Right ventricle myocardium inferior (tissue), 1 donor: ENCODE results near the gene MBD3L1. TPM values are rescaled to one million over a fixed set of nuclear protein-coding genes. Genes with fewer than 3 reads are reported as not detected.

Source experiments
- ATAC-seq: fragments of 200-7000 bp; cut with Tn5 transposase; one replicate; pipeline ENCODE4 v1.9.1; 2020; ENCODE audit warnings: mild to moderate bottlenecking, moderate library complexity
- DNase-seq: peaks from one replicate; pipeline ENCODE4 v3.0.0; 2021; ENCODE audit errors: missing footprints
- intact Hi-C: fragments of 100-400 bp; cut with DNase I; formaldehyde crosslinking; loops from one replicate; pipeline ENCODE4 v1.11.0; 2022
- long read RNA-seq: library from polyadenylated mRNA; unstranded; transcript quantifications from one replicate; pipeline ENCODE4 v2.0.0, GENCODE V29; 2021
- total RNA-seq: library from RNA; stranded (reverse); fragmentation: NEBNext Ultra II Directional; extraction: Animal tissue kit (Norgen Biotek cat#: 25700); gene quantifications from one replicate; pipeline ENCODE4 v1.2.1, GENCODE V29; 2021
- donor health status: DM: no; HTN: yes; CAD: no; lungs with severe emphysema.

The MBD3L1 gene
- not detected for total RNA-seq
- long read RNA-seq: 0 reads

GRCh38 chr19:8832132-8833021 lies at the start of gene MBD3L1, which contains the start of gene ZNF558:
TSS of gene MBD3L1 (plus strand) at chr19:8832377. CDS start at chr19:8842679, 10,302 bp downstream.
TSS of gene ZNF558 (minus strand) at chr19:8832304. CDS start at chr19:8822659, 9,645 bp downstream.
- intact Hi-C loops: loop anchor here (5.0 to 10.0 kb wide), 2 partner anchors 490 to 962 kb away; partner anchors contain the start of gene ZNF559
- peak; percentile 99 for DNase-seq
- ATAC-seq: peak; percentile 96

DNA sequence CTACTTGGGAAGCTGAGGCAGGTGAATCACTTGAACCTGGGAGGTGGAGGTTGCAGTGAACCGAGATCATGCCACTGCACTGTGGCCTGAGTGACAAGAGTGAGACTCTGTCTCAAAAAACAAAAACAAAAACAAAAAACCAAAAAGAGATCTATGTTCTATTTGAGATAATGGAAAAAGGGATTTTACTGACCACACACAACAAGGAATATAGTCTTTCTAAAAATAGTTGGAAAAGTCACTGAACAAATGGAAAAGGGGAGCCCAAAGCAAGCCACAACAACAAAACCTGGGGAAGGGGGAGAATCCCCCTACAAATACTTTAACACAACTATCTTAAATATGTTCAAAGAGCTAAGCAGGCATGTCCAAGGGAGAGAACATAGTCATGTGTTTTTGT lies 37.4 kb upstream of the MBD3L1 start:
- ATAC-seq: no peak

GRCh38 chr19:8806661-8807060 lies 25.5 kb upstream of the MBD3L1 start:
- ATAC-seq: no peak

More for the DNA sequence above, 37.4 kb upstream of the MBD3L1 start:
- DNase-seq: no peak
- intact Hi-C loops: no loop called here

GRCh38 chr19:8811315-8812172 lies 20.6 kb upstream of the MBD3L1 start:
- DNase-seq (no peak), ATAC-seq (no peak)
- intact Hi-C loops: no loop called here

More at GRCh38 chr19:8806661-8807060, 25.5 kb upstream of the MBD3L1 start:
- DNase-seq: no peak
- intact Hi-C loops: no loop called here

GRCh38 chr19:8814176-8814575 lies 18.0 kb upstream of the MBD3L1 start:
- intact Hi-C loops: no loop called here
- ATAC-seq (no peak), DNase-seq (no peak)

GRCh38 chr19:8815780-8816179 lies 16.4 kb upstream of the MBD3L1 start:
- ATAC-seq (no peak), DNase-seq (no peak)
- intact Hi-C loops: no loop called here

DNA sequence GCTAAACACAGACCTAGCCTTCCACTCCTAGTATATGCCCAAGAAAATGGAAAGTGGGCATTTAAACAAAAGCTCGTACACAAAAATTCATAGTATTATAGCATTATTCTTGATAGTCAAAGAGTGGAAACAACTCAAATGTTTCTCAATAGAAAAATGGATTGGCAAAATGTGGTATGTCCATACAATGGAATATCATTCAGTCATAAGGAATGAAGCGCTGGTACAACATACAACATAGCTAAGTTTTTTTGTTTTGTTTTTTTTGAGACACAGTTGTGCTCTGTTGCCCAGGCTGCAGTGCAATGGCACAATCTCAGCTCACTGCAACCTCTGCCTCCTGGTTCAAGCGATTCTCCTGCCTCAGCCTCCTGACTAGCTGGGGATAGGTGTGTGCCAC lies 11.9 kb upstream of the MBD3L1 start:
- no peak for DNase-seq

GRCh38 chr19:8821748-8822241 lies 10.4 kb upstream of the MBD3L1 start:
- intact Hi-C loops: no loop called here
- ATAC-seq (no peak), DNase-seq (no peak)

More for the DNA sequence above, 11.9 kb upstream of the MBD3L1 start:
- no peak for ATAC-seq
- intact Hi-C loops: no loop called here

- intact Hi-C loops: no loop called here
- ATAC-seq (no peak), DNase-seq (no peak)
These were observed 5.8 kb upstream of the MBD3L1 start for GRCh38 chr19:8826371-8826770.

DNA sequence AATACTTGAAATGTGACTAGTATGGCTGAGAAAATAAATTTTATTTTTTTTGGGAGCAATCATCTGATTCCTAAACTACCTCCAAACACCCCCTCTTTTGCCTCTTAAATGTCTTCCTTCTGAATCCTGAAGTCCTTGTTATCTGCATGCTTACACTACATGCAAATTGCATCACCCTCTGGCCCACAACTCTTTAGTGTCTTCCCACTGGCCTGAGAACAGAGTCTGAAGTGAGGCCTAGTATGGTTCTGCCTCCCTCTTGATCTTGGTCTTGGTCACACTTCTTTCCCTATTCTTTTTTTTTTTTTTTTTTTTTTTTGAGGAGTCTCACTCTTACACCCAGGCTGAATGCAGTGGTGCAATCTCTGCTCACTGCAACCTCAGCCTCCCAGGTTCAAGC lies 4.9 kb upstream of the MBD3L1 start:
- ATAC-seq (no peak), DNase-seq (no peak)
- intact Hi-C loops: no loop called here

DNA sequence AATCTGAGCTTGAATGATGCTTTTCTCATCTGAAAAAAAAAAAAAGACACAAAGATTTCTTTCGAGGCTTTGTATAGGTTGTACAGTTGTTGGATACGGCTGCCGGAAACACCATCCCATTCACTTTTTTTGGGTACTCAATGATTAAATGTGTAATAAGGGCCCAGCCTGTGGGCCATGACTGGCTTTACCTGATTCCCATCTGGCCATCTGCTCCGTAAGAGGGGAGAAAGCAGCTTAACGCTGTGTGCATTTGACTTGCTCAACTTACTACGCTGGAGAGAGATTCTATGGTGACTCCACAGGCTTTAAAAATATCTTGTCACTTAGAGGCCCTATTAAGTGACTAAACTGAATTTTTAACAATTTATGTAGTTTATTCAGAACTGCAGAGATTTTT lies 804 bp upstream of the MBD3L1 start:
- DNase-seq (no peak), ATAC-seq (no peak)
- intact Hi-C loops: loop anchor here (5.0 to 10.0 kb wide), 2 partner anchors 491 to 963 kb away; partner anchors contain the start of gene ZNF559

GRCh38 chr19:8831832-8832131 lies 395 bp upstream of the MBD3L1 start:
- intact Hi-C loops: loop anchor here (5.0 to 10.0 kb wide), 2 partner anchors 491 to 963 kb away; partner anchors contain the start of gene ZNF559
- no peak for ATAC-seq
- DNase-seq: no peak

DNA sequence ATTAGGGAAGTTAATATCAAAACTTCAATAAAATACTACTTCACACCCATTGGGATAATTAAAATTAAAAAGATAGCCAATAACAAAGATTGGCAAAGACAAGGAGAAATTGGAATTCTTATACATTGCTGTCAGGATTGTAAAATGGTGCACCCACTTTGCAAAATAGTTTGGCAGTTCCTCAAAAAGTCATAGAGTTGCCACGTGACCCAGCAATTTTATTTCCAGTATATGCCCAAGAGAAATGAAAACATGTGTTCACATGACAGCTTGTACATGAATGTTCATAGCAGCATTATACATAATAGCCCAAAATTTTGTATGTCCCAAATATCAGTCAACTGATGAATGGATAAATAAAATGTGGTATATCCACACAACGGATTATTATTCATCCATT lies 3.3 kb downstream of the MBD3L1 start:
- intact Hi-C loops: loop anchor here (10.0 kb wide), 1 partner anchor 959 kb away; no protein-coding TSS in a partner anchor
- ATAC-seq (no peak), DNase-seq (no peak)

DNA sequence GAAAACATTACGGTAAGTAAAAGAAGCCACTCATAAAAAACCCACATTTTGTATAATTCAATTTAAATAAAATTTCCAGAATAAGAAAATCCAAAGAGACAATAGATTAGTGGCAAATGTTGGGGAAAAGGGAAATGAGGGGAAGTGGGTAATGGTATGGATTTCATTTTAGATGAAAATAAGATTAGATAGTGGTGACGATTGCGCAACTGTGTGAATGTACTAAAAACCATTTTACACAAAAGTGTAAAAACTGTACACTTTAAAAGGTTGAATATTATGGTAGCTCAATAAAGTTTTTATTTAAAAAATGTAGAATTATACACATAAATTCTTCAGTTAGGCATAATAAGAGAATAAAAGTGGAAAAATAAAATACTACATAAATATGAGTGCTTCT lies 3.7 kb downstream of the MBD3L1 start:
- ATAC-seq (no peak), DNase-seq (no peak)
- intact Hi-C loops: loop anchor here (10.0 kb wide), 1 partner anchor 959 kb away; no protein-coding TSS in a partner anchor

DNA sequence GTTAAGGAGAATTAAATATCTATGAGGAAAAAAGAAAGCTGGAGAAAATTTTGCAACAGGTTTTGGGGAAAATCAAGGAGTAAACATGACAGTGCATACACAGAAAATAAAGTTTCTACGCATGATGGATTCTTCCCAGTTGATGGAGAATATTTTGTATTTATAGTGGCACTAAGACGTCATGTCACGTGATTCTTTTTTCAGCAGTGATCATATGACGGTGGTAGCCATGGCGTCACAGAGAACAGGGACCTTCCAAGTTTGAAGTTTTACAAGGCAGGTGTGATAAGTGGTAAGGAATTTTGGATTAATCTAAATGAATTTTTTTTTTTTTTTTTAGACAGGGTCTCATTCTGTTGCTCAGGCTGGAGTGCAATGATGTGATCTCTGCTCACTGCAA lies 8.5 kb downstream of the MBD3L1 start:
- intact Hi-C loops: no loop called here
- ATAC-seq: no peak

GRCh38 chr19:8846819-8847218 lies 14.6 kb downstream of the MBD3L1 start:
- ATAC-seq: no peak
- no peak for DNase-seq
- intact Hi-C loops: no loop called here

More for the DNA sequence above, 8.5 kb downstream of the MBD3L1 start:
- no peak for DNase-seq

DNA sequence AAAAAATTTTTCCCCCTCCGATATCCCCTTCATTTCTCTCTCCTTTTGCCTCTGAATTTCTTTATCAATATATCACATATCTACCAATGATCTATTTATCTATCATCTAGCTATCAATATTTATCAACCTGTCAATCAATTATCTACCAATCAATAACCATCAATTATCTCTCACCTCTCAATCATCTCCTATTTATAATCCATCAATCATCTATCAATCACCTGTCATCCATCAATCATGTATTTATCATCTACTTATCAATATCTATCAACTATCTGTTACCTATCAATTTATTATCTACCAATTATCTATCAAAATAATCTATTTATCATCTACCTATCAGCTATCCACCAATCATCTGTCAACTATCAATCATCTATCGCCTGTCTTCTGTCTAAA lies 17.1 kb downstream of the MBD3L1 start:
- ATAC-seq (no peak), DNase-seq (no peak)
- intact Hi-C loops: no loop called here

DNA sequence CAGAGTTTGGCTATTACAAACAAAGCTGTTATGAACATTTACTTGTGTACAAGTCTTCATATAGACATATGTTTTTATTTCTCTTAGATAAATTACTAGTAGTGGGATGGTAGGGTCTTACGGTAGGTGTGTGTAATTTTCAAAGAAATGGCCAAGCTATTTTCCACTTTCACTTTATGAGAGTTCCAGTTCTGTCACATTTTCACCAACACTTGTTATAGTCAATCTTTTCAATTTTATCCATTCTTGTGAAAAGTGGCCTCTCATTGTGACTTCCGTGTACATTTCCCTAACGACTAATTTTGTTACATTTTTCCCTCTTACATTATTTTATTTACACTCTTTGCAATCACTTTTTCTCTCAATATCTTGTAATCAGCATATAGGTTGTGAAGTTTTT lies 18.3 kb downstream of the MBD3L1 start:
- ATAC-seq: no peak
- intact Hi-C loops: no loop called here
- no peak for DNase-seq

DNA sequence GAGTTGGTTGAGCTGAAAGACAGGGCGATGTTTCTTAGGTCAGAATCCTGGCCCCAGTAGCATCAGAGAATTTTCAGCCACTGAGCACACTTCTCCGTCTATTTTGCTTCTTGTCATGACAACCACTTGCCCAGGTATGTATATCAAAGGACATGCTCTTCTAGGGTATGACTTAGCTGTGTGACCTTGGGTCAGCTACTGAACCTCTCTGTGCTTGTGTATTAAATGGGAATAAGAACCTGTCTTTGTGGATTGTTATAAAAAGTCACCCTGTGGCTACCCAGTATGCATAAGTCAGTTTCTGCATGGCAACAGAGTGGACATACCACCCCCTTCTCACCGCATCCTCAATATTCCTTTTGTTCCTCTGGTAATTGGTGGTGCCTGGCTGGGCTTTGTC lies 26.1 kb downstream of the MBD3L1 start:
- intact Hi-C loops: no loop called here
- ATAC-seq: no peak
- DNase-seq: no peak
